ENCODE data around the gene SLC22A1.

Gene SLC22A1

GRCh38 chr6:160203953-160204352 lies 82.3 kb downstream of the SLC22A1 start:
- TF ChIP-seq CTCF (conservative IDR thresholded peaks at IDR 0.05; ENCODE audit: low read depth), result no peak
- ChIA-PET CTCF (interaction anchor here (0.7 kb wide), 1 partner anchor 66 kb away, joined by 3 read pairs; no protein-coding TSS in a partner anchor), POLR2A (ENCODE audit: low non-redundant PET) (no interaction called here)
- H3K27ac ChIP-seq, result no peak overlapping the region
- no peak for DNase-seq (ENCODE audit: low spot score)

GRCh38 chr6:160204710-160205109 lies 83.1 kb downstream of the SLC22A1 start:
- CTCF ChIA-PET, result no interaction called here
- H3K27ac ChIP-seq, result no peak overlapping the region
- no peak for DNase-seq (ENCODE audit: low spot score)
- TF ChIP-seq CTCF (conservative IDR thresholded peaks at IDR 0.05; ENCODE audit: low read depth), result no peak
- POLR2A ChIA-PET (ENCODE audit: low non-redundant PET), result no interaction called here

- no peak overlapping the region for H3K27ac ChIP-seq
- no peak for TF ChIP-seq CTCF (conservative IDR thresholded peaks at IDR 0.05; ENCODE audit: low read depth)
- ChIA-PET CTCF (no interaction called here), POLR2A (ENCODE audit: low non-redundant PET) (no interaction called here)
- no peak for DNase-seq (ENCODE audit: low spot score)
Observed at GRCh38 chr6:160207618-160208017, 86.0 kb downstream of the SLC22A1 start.

Data from RWPE1 (cell line).